Astrocyte (in vitro differentiated cells and primary cell): ENCODE data around the gene ZDHHC17. TPM values are rescaled to one million over a fixed set of nuclear protein-coding genes. Genes with fewer than 3 reads are reported as not detected.

Source experiments
- DNase-seq: peaks from one replicate; pipeline ENCODE4 v3.0.0-alpha.2; 2010; ENCODE audit warnings: low read depth
- FAIRE-seq: peaks from 2 replicates; lab custom pipeline; 2011; peaks lifted over from hg19 to GRCh38; lab: Jason Lieb, UNC
- H2AFZ ChIP-seq: 2 replicates; pipeline ENCODE4 v1.6.0; 2012; ENCODE audit warnings: low read depth, low read length, inconsistent platforms
- H3K27ac ChIP-seq: 2 replicates; pipeline ENCODE4 v1.5.1; 2011; ENCODE audit warnings: low read depth, low read length, inconsistent platforms
- H3K27me3 ChIP-seq: 2 replicates; pipeline ENCODE4 v1.6.0; 2011; ENCODE audit warnings: low read length, inconsistent platforms; ENCODE audit not compliant: insufficient read depth
- H3K36me3 ChIP-seq: 2 replicates; pipeline ENCODE4 v1.5.1; 2011; ENCODE audit warnings: low read length, inconsistent platforms; ENCODE audit not compliant: insufficient read depth
- H3K4me1 ChIP-seq: 2 replicates; pipeline ENCODE4 v1.5.1; 2011; ENCODE audit warnings: low read length, inconsistent platforms; ENCODE audit not compliant: insufficient read depth
- H3K4me2 ChIP-seq: 2 replicates; pipeline ENCODE4 v1.6.0; 2012; ENCODE audit warnings: low read length, inconsistent platforms
- H3K4me3 ChIP-seq: 2 replicates; pipeline ENCODE4 v1.5.1; 2011; ENCODE audit warnings: low read depth, mild to moderate bottlenecking, low read length, inconsistent platforms; ENCODE audit not compliant: insufficient read depth
- H3K79me2 ChIP-seq: 2 replicates; pipeline ENCODE4 v1.6.0; 2012; ENCODE audit warnings: mild to moderate bottlenecking, low read length, inconsistent platforms; ENCODE audit not compliant: insufficient read depth
- H3K9ac ChIP-seq: 2 replicates; pipeline ENCODE4 v1.6.0; 2012; ENCODE audit warnings: mild to moderate bottlenecking, low read length, inconsistent platforms
- H3K9me3 ChIP-seq: 2 replicates; pipeline ENCODE4 v1.5.1; 2012; ENCODE audit warnings: low read depth, mild to moderate bottlenecking, low read length, inconsistent platforms; ENCODE audit not compliant: insufficient read depth
- H4K20me1 ChIP-seq: 2 replicates; pipeline ENCODE4 v1.6.0; 2012; ENCODE audit warnings: low read length, inconsistent platforms; ENCODE audit not compliant: insufficient read depth
- H3K27ac Mint-ChIP-seq: one replicate; pipeline ENCODE4 v1.8.0; 2021; ENCODE audit warnings: mild to moderate bottlenecking, mixed read lengths; ENCODE audit not compliant: unreplicated experiment
- H3K27me3 Mint-ChIP-seq: one replicate; pipeline ENCODE4 v1.8.0; 2021; ENCODE audit warnings: low read depth, mixed read lengths; ENCODE audit not compliant: unreplicated experiment
- H3K36me3 Mint-ChIP-seq: one replicate; pipeline ENCODE4 v1.8.0; 2021; ENCODE audit warnings: low read depth, mixed read lengths; ENCODE audit not compliant: unreplicated experiment
- H3K4me1 Mint-ChIP-seq: one replicate; pipeline ENCODE4 v1.8.0; 2021; ENCODE audit warnings: low read depth, mixed read lengths; ENCODE audit not compliant: unreplicated experiment
- H3K4me3 Mint-ChIP-seq: one replicate; pipeline ENCODE4 v1.8.0; 2021; ENCODE audit warnings: mild to moderate bottlenecking, moderate library complexity, mixed read lengths; ENCODE audit not compliant: unreplicated experiment
- H3K9me3 Mint-ChIP-seq: one replicate; pipeline ENCODE4 v1.8.0; 2021; ENCODE audit warnings: mild to moderate bottlenecking, mixed read lengths; ENCODE audit not compliant: unreplicated experiment
- CTCF ChIP-seq: IDR thresholded peaks from 2 replicates; pipeline ENCODE4 v1.5.1; 2011; ENCODE audit warnings: low read depth, mild to moderate bottlenecking, inconsistent platforms, low read length, moderate library complexity; ENCODE audit not compliant: insufficient read depth
- EZH2 ChIP-seq: IDR thresholded peaks from 2 replicates; pipeline ENCODE4 v1.6.1; 2012; ENCODE audit warnings: mild to moderate bottlenecking, low read length, inconsistent platforms; ENCODE audit not compliant: insufficient read depth
- total RNA-seq: library from RNA; stranded (reverse); gene quantifications from 2 replicates; pipeline ENCODE4 v1.2.1, GENCODE V29; 2021

The ZDHHC17 gene
- total RNA-seq, 1 donor from 2014 or later, result 77.5 TPM

- Histone ChIP-seq H3K4me3 (no peak overlapping the region), H3K79me2 (peaks cover 88% of the 10 kb centered on the region), H2AFZ (no peak overlapping the region), H3K36me3 (no peaks in the 10 kb centered on the region), H4K20me1 (peaks cover 33% of the 10 kb centered on the region), H3K9ac (no peak overlapping the region), H3K4me1 (no peaks in the 10 kb centered on the region), H3K27ac (no peak overlapping the region), H3K27me3 (no peaks in the 10 kb centered on the region), H3K4me2 (no peak overlapping the region), H3K9me3 (peaks cover 3% of the 10 kb centered on the region)
- TF ChIP-seq EZH2, result no peak
- TF ChIP-seq CTCF, result peak; percentile 38
- H3K36me3 Mint-ChIP-seq, result peaks cover 6% of the 10 kb centered on the region
- no peak overlapping the region for H3K4me3 Mint-ChIP-seq
- no peaks in the 10 kb centered on the region for H3K9me3 Mint-ChIP-seq
- DNase-seq (no peak), FAIRE-seq (no peak)
- H3K27me3 Mint-ChIP-seq, result no peaks in the 10 kb centered on the region
- H3K4me1 Mint-ChIP-seq, result peaks cover 23% of the 10 kb centered on the region
- no peak overlapping the region for H3K27ac Mint-ChIP-seq
Measured at GRCh38 chr12:76790564-76791552, 26.9 kb downstream of the ZDHHC17 start.

GRCh38 chr12:76792828-76793227 lies 28.9 kb downstream of the ZDHHC17 start:
- Histone ChIP-seq H3K4me1 (no peaks in the 10 kb centered on the region), H3K9ac (no peak overlapping the region), H3K4me2 (no peak overlapping the region), H3K79me2 (peaks cover 77% of the 10 kb centered on the region), H3K27ac (no peak overlapping the region), H3K4me3 (no peak overlapping the region), H2AFZ (no peak overlapping the region), H3K9me3 (peaks cover under 1% of the 10 kb centered on the region), H3K27me3 (no peaks in the 10 kb centered on the region), H3K36me3 (no peaks in the 10 kb centered on the region), H4K20me1 (peaks cover 35% of the 10 kb centered on the region)
- Mint-ChIP-seq H3K27me3 (no peaks in the 10 kb centered on the region), H3K4me1 (peaks cover 27% of the 10 kb centered on the region), H3K4me3 (no peak overlapping the region), H3K27ac (no peak overlapping the region), H3K36me3 (peaks cover 4% of the 10 kb centered on the region), H3K9me3 (no peaks in the 10 kb centered on the region)
- DNase-seq, result no peak
- TF ChIP-seq EZH2 (no peak), CTCF (no peak)
- no peak for FAIRE-seq

- Mint-ChIP-seq H3K4me1 (peaks cover 9% of the 10 kb centered on the region), H3K27ac (no peak overlapping the region), H3K4me3 (no peak overlapping the region), H3K36me3 (peaks cover 24% of the 10 kb centered on the region), H3K27me3 (no peaks in the 10 kb centered on the region), H3K9me3 (peaks cover 9% of the 10 kb centered on the region)
- Histone ChIP-seq H3K27ac (no peak overlapping the region), H3K4me1 (no peaks in the 10 kb centered on the region), H3K36me3 (no peaks in the 10 kb centered on the region), H3K27me3 (no peaks in the 10 kb centered on the region), H3K9ac (no peak overlapping the region), H4K20me1 (peaks cover 14% of the 10 kb centered on the region), H2AFZ (no peak overlapping the region), H3K4me2 (no peak overlapping the region), H3K4me3 (no peak overlapping the region), H3K9me3 (no peaks in the 10 kb centered on the region), H3K79me2 (peaks cover 81% of the 10 kb centered on the region)
- TF ChIP-seq CTCF (no peak), EZH2 (no peak)
- no peak for FAIRE-seq
- DNase-seq, result no peak
Measured at GRCh38 chr12:76798864-76799263, 34.9 kb downstream of the ZDHHC17 start.
